ENCODE results near the gene SLC17A2. TPM values are rescaled to one million over a fixed set of nuclear protein-coding genes. Genes with fewer than 3 reads are reported as not detected.

The SLC17A2 gene
- total and polyA plus RNA-seq, 2 of the 4 experiments (the other 2 are of a cell fraction) = not detected

GRCh38 chr6:25972902-25973301, 42.4 kb upstream of the SLC17A2 start:
- peaks cover 11% of the 10 kb centered on the region for H3K4me1 ChIP-seq (ENCODE audit: control insufficient read depth, insufficient read depth, low read length)
- H2BK20ac ChIP-seq (ENCODE audit: low read depth, low read length) = no peak overlapping the region
- ChIA-PET CTCF (interaction anchor here (0.9 to 1.3 kb wide), 2 partner anchors 11 to 20 kb away, joined by 3 to 8 read pairs; no protein-coding TSS in a partner anchor), POLR2A (ENCODE audit: unreplicated experiment) (interaction anchor here (0.5 kb wide), 1 partner anchor 49 kb away, joined by 3 read pairs; no protein-coding TSS in a partner anchor)
- H4K5ac ChIP-seq (ENCODE audit: low read depth, low read length) = no peak overlapping the region
- no peak for TF ChIP-seq MAZ (IDR thresholded peaks at IDR 0.05; ENCODE audit: borderline replicate concordance, low read depth, low read length)
- TF ChIP-seq NFE2L2 (IDR thresholded peaks at IDR 0.05; ENCODE audit: low read depth, low read length) = no peak
- no peak for TF ChIP-seq RCOR1 (IDR thresholded peaks at IDR 0.05; ENCODE audit: insufficient replicate concordance, low read length)
- no peak for TF ChIP-seq RAD21 (IDR thresholded peaks at IDR 0.05; ENCODE audit: low read length)
- TF ChIP-seq MAFK (IDR thresholded peaks at IDR 0.05; ENCODE audit: low read depth, low read length) = no peak
- TF ChIP-seq POLR2A (IDR thresholded peaks at IDR 0.05; ENCODE audit: low read depth, low read length) = no peak
- no peak for TF ChIP-seq RFX5 (IDR thresholded peaks at IDR 0.05; ENCODE audit: low read depth, low read length)
- no peak for TF ChIP-seq USF2 (IDR thresholded peaks at IDR 0.05; ENCODE audit: low read depth, low read length)
- no peak for TF ChIP-seq CEBPB (IDR thresholded peaks at IDR 0.05; ENCODE audit: low read depth, low read length)
- no peak for TF ChIP-seq CTCF (conservative IDR thresholded peaks at IDR 0.05; ENCODE audit: low read depth, low read length)
- TF ChIP-seq ELK1 (IDR thresholded peaks at IDR 0.05; ENCODE audit: borderline replicate concordance, low read depth, low read length) = no peak
- H2AK5ac ChIP-seq (ENCODE audit: low read depth, low read length) = no peak overlapping the region
- intact Hi-C loops (cut with micrococcal nuclease) (no loop called here), dilution Hi-C loops (cut with HindIII; ENCODE audit: low sequenced_read_pairs, unreplicated experiment) (no loop called here), in situ Hi-C loops (cut with MboI; ENCODE audit: low sequenced_read_pairs) (no loop called here)
- H3K36me3 ChIP-seq (ENCODE audit: control insufficient read depth, insufficient read depth, low read length) = peaks cover 46% of the 10 kb centered on the region
- H3K23ac ChIP-seq (ENCODE audit: low read depth, low read length) = no peak overlapping the region
- peaks cover 27 to 28% of the 10 kb centered on the region in 2 experiments for H3K79me1 ChIP-seq (ENCODE audit: low read depth in 1 of 2, low read length in 2 of 2)
- no peak overlapping the region for H3K4me2 ChIP-seq (ENCODE audit: low read depth, low read length)
- no peak overlapping the region for H3K4ac ChIP-seq (ENCODE audit: low read depth, low read length)
- H3K56ac ChIP-seq (ENCODE audit: extremely low read depth, insufficient read depth, low read length) = no peak overlapping the region
- H3K4me3 ChIP-seq (ENCODE audit: insufficient read depth, low read depth, low read length) = no peak overlapping the region
- H2BK15ac ChIP-seq (ENCODE audit: low read depth, low read length) = no peak overlapping the region; the same call in 2 of the 3 replicates
- H4K91ac ChIP-seq (ENCODE audit: insufficient read depth, low read depth, low read length) = no peak overlapping the region
- no peak overlapping the region for H3K18ac ChIP-seq (ENCODE audit: low read depth, low read length)
- ATAC-seq (ENCODE audit: low read depth) = no peak
- no peak overlapping the region for H3K14ac ChIP-seq (replicated peaks; ENCODE audit: low read depth, low read length)
- no TSS peak for BruUV-seq (replicated peaks)
- 100% methylated on average over 1 of the region's 5 CpGs; no CpG with 5 or more reads in 1 of the 2 experiments for WGBS, 2 experiments (ENCODE audit: extremely low coverage in 2 of 2, insufficient read length in 1 of 2)
- no peak overlapping the region for H2AFZ ChIP-seq (replicated peaks; ENCODE audit: low read length, poor library complexity)
- no peak overlapping the region for H2BK5ac ChIP-seq (ENCODE audit: low read depth, low read length, poor library complexity, severe bottlenecking)
- no peak for DNase-seq
- no peak overlapping the region for H3K9ac ChIP-seq (ENCODE audit: low read depth, low read length)
- no peak overlapping the region for H3K27ac ChIP-seq (ENCODE audit: insufficient read depth, low read length)
- no peak overlapping the region for H2AK9ac ChIP-seq (replicated peaks; ENCODE audit: low read depth, low read length, poor library complexity)
- H4K8ac ChIP-seq (ENCODE audit: low read depth in 2 of 2, low read length in 2 of 2) = no peak overlapping the region; a peak in 1 of 4 replicates
- no peaks in the 10 kb centered on the region for H3K9me3 ChIP-seq (ENCODE audit: control insufficient read depth, insufficient read depth, low read length)
- no peaks in the 10 kb centered on the region for H3K27me3 ChIP-seq (ENCODE audit: control insufficient read depth, insufficient read depth, low read length)
- H2BK120ac ChIP-seq (ENCODE audit: low read depth, low read length) = no peak overlapping the region
- peaks cover 6% of the 10 kb centered on the region; the same call in 1 of the 2 replicates for H4K20me1 ChIP-seq (ENCODE audit: insufficient read depth, low read length)
- peaks cover 12% of the 10 kb centered on the region for H3K9me1 ChIP-seq (ENCODE audit: insufficient read depth, low read length)

All from IMR-90 (cell line).